ENCODE data around the gene EHMT1. TPM values are rescaled to one million over a fixed set of nuclear protein-coding genes. Genes with fewer than 3 reads are reported as not detected.

Gene EHMT1
- polyA plus RNA-seq, 3 donors, result 19.7 to 42.1 (median 40.3) TPM

DNA sequence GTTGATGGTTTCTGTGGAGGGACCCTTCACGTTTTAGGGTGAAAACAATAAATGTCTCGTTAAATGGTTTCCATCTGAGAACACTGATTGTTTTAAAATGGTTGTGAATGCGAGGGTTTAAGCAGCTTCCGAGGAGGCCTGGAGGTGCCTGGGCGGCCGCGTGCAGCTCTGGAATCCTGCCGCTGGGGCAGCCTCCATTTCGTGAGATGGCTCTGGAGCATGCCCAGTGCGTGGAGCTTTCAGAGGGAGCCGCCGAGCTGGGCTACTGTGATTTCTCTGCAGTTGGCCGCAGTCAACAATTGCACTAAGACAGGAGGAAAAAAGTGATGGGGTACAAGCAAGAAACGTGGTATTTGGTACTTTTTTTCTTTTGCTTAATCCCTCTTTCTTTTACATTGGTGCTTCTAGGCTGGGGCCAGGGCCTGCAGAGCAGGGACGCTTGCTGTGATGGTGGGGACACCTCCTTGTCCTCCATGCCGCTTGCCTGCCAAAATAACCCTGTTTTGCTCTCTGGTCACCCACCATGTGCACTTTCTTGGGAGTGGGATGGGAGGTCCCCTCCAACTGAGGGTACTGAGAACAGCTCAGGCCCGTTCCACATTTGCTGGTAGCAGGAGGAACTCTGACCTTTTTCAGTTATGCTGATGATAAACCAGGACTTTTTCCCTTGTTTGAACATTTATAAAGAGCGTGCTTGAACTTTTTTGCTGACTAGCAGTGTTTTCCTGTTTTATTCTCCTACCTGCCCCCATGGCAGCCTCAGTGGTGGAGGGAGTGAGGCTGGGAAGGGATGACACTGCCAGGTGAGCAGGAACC is 47.1 kb downstream of the EHMT1 start:
- WGBS, 3 donors, result 73 to 85% (median 80%) methylated on average over 18 of the region's 18 CpGs
- H3K27ac ChIP-seq (ENCODE audit: low read depth, low read length), result no peak overlapping the region

DNA sequence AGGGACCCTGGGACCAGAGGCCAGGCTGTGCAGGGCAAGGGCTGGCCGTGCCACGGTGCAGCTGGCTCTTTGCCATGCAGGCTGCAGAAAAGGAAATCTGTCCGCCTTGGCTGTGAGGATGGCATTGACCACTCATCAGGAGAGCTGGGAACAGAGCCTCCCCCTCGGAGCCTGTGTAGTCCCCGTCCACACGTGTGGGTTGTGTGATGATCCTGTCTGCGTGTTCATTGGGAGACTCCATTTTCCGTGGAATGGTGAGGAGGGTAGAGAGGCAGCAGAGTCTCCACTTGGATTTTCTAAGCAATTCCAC is 47.7 kb downstream of the EHMT1 start:
- no peak overlapping the region for H3K27ac ChIP-seq (ENCODE audit: low read depth, low read length)
- 41 to 63% (median 54%) methylated on average over 8 of the region's 8 CpGs for WGBS, 3 donors

DNA sequence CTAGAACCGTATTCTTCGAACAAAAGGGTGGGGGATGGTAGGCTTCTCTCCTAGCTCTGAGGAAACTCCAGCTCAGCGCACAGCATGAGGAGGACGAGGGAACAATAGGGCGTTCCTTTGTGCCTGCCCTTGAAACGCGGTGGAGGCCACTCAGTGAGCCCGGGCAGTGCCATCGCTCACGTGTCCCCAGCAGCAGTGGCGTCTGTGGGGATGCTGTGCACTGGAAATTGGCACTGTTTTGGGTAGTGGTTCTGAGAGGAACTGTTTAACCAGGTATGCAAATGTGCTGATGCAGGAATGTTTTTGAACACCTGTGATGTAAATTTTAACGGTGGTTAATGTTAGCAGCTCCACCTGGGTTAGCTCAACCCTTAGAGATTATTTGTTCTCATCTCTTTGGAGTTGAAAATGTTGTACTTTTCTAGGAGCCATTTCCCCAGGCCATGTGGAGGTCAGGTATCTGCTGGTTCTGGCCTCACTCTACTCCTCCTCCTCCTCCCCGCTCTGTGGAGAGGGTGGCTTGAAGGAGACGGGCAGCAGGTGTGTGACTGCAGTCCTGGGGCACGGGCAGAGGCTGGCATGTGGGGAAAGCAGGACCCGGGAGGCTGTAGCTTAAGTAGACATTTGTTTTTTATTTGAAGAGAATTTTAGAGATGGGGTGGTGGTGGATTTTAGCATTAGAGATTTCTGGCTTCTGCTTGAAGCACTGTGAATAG is 48.3 kb downstream of the EHMT1 start:
- 61 to 66% (median 62%) methylated on average over 16 of the region's 16 CpGs for WGBS, 3 donors

DNA sequence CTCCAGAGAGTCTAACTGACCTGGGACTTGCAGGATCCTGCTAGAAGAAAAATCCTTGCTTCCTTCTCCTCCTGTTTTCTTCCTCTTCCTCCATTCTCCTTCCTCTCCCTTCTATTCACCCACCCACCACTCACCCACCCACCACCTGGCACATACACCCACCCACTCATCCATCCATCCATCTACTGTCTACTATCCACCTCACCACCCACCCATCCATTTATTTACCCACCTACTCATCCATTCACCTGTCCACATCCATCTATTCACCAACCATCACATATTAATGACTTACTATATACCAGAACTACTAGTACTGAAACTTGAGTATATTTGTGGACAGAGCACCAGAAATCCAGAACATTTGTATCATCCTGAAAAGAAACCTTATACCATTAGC is 49.4 kb downstream of the EHMT1 start:
- H3K27ac ChIP-seq (ENCODE audit: low read depth, low read length), result no peak overlapping the region

More for the DNA sequence above, 48.3 kb downstream of the EHMT1 start:
- H3K27ac ChIP-seq (ENCODE audit: low read depth, low read length), result no peak overlapping the region

DNA sequence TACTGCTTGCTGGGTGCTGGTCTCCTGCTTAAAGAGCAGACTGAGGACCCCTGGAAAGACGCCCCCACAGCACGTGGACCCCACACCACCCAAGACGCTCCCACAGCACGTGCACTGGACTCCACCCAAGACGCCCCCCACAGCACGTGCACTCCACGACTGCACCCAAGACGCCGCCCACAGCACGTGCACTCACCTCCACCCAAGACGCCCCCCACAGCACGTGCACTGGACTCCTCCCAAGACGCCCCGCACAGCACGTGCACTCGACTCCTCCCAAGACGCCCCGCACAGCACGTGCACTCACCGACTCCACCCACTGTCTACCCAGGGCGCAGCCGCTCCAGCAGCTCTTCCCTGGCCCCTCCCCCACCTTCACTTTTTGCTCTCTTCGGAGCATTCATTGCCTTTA is 50.5 kb downstream of the EHMT1 start:
- H3K27ac ChIP-seq (ENCODE audit: low read depth, low read length), result no peak overlapping the region
- whole genome bisulfite sequencing, 3 donors, result 79 to 83% (median 80%) methylated on average over 23 of the region's 23 CpGs

DNA sequence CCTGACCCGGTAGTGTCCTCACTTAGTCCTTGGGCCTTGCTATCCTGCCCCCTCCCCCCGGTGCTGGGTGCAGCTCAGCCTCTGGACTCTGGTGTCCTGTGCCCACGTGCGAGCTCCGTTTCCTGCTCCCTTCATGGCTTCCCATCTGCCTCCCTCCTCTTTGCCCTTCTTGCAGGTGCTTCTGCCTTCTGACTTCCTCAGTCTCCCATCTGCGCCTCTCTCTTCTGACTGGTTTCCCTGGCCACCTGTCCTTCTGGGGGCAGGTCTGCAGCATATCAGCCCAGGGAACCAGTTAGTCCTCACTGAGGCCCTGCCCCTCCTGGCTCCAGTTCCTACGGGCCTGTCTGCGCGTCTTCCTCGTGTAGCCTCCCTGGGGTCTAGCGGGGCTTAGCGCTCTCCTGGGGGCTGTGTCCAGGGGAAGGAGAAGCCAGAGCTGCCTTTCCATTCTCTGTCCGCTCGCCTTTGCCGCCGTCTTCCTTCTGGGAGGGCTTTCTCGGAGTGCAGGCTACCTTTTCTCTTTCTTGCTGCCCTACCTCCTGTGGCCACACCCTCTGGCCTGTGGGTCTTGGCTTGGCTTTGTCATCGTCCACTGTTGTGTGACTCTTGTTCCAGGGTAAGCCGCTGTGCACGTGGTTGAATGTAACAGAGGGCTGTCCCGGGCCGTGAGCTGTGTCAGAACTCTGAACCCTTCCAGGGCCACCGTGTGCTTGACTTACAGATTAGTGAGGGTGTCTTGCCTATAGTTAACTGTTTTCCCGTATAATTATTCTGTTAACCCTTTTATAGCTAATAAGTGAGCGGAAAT is 51.8 kb downstream of the EHMT1 start:
- no peak overlapping the region for H3K27ac ChIP-seq (ENCODE audit: low read depth, low read length)

DNA sequence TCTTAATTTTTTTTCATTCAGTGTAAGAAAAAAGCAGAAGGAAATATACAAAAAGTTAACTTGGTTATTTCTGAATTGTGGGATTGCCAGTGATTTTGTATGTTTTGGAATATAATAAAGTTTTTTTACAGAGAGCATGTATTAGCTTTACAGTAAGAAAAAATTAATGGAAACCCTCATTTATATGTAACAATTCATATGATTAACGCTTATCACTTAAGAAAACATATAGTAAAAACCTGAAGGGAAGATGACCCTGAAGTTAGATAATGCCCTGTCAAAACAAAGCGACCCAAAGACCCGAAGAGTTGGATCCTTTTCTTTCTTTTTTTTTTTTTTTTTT is 52.4 kb downstream of the EHMT1 start:
- WGBS, 3 donors, result 66 to 95% (median 86%) methylated on average over 3 of the region's 3 CpGs
- no peak overlapping the region for H3K27ac ChIP-seq (ENCODE audit: low read depth, low read length)

More for the DNA sequence above, 51.8 kb downstream of the EHMT1 start:
- WGBS, 3 donors, result 27 to 48% (median 45%) methylated on average over 25 of the region's 25 CpGs

DNA sequence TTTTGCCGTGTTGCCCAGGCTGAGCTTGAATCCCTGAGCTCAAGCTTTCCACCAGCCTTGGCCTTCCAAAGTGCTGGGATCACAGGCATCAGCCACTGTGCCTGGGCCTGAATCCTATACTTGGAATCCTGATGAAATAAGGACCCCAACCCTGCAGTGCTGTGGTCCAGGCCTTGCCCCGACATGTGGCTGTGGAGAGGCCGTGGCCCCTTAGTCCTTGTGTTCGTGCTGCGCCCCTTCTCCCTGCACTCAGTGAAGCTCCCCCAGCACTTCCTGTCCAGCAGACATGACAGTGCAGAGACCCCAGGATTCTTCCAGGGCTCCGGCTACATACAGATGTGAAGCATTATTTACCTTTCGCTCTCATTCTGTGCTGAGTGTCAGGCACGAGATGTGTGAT is 52.9 kb downstream of the EHMT1 start:
- WGBS, 3 donors, result 92 to 95% (median 94%) methylated on average over 8 of the region's 8 CpGs
- no peak overlapping the region for H3K27ac ChIP-seq (ENCODE audit: low read depth, low read length)

DNA sequence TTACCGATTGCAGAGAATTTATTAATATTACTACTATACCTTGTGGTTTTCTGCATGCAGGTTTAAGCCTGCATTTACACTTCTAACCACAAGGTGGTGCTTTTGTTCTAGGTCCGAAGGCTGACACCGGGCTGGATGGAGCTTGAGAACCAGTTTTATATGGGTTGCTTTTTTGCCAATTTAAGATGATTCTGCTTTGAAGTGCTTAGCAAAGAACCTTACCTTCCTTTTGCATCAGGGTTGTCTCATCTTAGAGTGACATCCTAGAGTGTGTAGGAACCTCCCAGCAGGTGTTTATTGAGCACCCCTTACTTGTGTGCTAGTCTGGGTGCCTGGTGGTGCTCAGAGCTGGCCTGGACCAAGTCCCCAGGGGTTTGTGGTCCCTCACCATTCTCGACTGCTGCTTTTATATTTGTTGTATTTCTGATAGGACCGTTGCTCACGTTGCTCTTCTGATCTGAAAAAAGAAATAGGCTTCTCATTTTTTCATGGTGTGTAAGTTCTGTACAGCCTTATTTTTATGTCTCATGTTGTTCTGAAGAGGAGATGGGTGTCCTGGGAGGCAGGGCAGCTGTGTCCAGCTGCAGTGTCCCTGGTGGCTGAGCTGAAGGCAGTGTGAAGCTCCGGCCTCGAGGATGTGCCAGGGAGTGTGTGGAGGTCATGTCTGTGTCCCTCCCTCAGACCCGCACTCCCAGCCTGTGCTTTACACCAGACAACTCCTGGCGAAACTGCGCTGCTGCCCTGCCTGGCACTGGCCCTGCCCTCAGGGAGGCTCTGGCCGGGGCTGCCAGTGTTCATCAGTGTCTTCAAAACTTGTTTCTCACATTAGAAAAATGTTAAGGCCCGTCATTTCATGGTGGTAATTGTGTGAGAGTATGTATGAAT is 54.3 kb downstream of the EHMT1 start:
- 39 to 50% (median 46%) methylated on average over 13 of the region's 13 CpGs for whole genome bisulfite sequencing, 3 donors
- no peak overlapping the region for H3K27ac ChIP-seq (ENCODE audit: low read depth, low read length)

DNA sequence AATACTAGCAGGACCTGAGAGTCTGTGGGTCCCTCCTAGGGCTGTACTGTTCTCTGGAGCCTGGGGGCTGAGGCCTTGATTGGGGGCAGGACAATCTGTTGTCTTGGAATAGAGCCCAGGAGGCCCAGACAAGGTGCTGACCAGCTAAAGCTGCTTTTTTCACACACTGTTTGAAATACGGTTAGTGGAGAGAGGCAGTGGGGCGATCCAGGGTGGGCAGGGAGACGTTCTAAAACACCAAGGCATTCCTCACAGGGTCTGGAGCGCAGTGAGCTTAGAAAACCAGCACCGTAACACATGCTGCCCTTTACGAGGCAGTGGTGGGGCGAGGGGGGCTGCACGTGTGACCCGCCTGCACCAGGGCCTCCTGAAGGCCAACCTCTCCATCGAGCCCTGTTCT is 55.1 kb downstream of the EHMT1 start:
- H3K27ac ChIP-seq (ENCODE audit: low read depth, low read length), result no peak overlapping the region
- WGBS, 3 donors, result 47 to 76% (median 68%) methylated on average over 10 of the region's 10 CpGs

DNA sequence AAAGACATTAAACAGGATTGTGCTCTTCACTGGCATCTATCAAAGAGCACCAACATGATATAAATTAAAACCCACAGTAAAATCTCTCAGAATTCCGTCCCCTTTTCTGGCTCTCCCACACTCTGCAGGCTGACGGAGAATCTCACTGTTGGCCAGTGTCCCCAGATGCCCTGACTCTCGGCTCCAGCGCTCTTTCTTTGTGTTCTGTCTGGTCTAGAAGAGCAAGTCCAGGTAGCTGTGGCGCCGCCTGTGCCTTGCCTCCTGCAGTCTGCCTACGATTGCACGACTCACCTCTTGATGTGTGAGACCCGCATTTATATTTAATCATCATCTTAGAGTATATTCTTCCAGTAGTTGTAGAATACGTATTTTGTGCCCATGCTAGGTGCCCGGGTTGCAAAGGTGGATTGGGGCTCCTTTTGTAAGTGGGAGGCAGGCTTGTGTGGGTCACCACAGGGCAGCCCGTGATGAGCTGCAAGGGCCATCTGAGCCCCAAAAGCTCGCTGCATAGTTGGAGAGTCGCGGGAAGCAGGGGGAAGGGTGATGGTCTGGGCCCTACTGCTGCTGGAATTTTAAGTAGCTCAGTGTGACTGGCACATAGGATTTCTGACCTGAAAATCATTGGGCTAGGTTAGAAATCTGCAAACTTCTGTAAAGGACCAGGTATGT is 55.6 kb downstream of the EHMT1 start:
- WGBS, 3 donors, result 61 to 79% (median 70%) methylated on average over 15 of the region's 15 CpGs
- no peak overlapping the region for H3K27ac ChIP-seq (ENCODE audit: low read depth, low read length)

DNA sequence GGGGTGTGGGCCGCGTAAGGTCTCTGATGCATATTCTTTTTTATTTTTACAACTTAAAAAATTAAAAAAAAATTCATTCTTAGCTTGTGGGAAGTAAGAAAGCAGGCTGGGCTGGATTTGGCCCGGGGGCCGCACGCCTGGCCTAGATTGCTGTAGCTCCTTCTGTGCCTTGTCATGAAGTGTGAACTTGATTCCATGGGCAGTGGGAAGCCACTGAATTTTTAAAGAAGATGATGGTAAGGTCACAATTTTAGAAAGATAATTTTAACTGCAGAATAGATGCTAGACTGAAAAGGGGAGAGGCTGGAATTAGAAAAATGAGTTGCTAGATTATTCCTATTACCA is 56.1 kb downstream of the EHMT1 start:
- H3K27ac ChIP-seq (ENCODE audit: low read depth, low read length), result no peak overlapping the region
- WGBS, 3 donors, result 84 to 89% (median 84%) methylated on average over 5 of the region's 5 CpGs

DNA sequence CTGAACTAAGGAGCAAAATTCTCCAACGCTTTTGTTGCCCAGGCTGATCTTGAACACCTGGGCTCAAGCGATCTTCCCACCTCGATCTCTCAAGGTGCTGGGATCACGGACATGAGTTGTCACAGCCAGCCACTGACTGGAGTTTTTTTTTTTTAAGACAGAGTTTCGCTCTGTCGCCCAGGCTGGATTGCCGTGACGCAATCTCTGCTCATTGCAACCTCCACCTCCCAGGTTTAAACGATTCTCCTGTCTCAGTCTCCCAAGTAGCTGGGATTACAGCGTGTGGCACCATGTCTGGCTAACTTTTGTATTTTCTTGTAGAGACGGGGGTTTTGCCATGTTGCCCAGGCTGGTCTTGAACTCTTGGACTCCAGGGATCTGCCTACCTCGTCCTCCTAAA is 58.2 kb downstream of the EHMT1 start:
- no peak overlapping the region for H3K27ac ChIP-seq (ENCODE audit: low read depth, low read length)
- WGBS, 3 donors, result 85 to 93% (median 88%) methylated on average over 12 of the region's 12 CpGs

DNA sequence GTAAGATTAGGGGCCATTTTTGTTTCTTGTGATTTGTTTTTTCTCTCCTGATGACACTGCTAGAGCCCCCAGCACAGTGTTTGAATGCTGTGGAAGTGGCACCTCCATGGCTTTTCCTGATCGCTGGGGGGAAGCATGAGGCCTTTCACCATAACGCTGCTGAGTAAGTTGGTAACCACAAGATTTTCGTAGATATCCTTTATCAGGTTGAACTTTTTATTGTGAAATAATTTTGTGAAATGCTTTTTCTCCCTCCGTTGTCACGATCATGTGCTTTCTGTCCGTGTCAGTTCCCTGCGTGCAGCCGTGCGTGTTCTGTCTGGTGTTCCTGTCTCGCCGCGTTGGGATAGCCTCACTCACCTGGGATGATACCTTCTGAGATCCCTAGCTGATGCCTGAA is 59.4 kb downstream of the EHMT1 start:
- WGBS, 3 donors, result 63 to 91% (median 72%) methylated on average over 12 of the region's 12 CpGs
- no peak overlapping the region for H3K27ac ChIP-seq (ENCODE audit: low read depth, low read length)

DNA sequence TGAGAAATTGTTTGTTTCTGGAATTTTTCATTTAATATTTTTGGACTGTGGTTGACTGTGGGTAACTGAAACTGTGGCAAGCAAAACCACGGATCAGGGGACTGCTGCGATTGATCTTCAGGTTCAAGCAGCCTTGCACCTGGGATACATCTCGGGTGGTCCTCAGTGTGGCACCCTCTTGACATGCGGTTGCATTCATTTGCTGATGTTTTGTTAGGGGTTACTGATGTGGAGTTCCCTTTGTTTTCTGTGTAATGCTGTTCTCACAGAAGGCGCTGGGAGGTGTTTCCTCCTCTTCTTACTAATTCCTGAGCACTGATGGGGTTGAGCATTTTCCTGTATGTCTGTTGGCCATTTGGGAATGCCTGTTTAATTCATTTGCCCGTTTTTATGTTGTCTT is 60.4 kb downstream of the EHMT1 start:
- no peak overlapping the region for H3K27ac ChIP-seq (ENCODE audit: low read depth, low read length)
- 49 to 64% (median 61%) methylated on average over 6 of the region's 6 CpGs for WGBS, 3 donors

DNA sequence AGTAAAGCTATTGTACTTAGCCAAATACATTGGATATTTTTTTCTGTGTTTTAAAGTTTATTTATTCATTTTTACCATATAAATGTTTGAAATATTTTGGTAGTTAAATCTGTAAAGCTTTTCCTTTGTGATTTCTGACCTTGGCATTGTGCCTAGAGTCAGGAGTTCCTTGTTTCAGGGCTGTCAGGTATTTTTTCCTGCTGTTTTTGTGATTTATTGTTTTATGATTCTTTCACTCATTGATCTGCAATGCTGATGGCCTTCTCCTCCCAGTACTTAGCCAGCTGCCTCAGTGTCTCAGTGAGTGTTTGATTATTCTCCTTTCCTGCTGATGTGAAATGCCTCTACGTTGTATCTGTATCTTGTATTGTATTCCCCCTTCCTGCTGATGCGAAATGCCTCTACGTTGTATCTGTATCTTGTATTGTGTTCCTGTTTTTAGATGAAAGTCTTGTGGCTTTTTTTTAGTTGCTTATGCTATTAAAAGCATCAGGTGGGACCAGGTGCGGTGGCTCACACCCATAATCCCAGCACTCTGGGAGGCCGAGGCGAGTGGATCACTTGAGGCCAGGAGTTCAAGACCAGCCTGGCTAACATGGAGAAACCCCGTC is 61.0 kb downstream of the EHMT1 start:
- 78 to 81% (median 80%) methylated on average over 7 of the region's 7 CpGs for WGBS, 3 donors
- no peak overlapping the region for H3K27ac ChIP-seq (ENCODE audit: low read depth, low read length)

DNA sequence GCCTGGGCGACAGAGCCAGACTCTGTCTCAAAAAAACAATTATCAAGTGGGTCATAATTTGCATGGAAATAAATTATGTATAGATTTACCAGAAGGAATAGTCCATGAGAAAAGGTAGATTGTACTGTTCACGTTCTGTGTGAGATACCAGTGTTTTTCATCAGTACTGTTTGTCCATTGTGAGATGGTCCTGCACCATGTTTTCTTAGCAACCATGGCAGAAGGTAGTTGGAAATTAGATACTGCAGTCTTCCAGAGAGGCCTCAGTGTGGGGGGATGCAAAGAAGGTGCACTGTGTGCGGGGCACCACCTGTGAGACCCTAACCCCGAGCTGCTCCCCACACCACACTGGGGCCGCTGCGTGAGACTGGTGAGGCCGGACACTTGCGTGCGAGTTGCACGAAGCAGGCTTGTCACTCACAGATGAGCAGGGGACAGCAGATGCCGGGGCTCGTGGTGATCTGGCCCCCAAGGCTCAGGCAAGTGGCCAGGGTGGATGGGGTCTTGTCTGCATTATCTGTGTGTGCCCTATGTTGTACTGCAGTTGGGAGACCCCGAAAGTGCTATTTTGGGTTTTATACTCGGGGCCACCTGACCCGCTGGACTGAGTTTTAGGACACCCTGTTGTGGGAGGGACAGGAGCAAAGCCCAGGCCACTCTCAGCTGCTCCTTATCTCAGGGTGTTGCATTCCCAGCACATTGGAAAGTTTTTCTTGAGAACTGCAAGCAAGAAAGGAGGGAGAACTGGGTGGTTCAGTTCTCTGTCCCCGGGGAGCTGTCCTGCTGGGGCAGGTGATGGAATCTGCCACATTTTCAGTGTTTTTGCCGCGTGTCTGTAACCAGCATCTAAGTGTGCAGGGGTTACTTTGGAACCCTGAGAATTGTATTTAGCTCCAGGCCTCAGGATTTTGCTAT is 61.9 kb downstream of the EHMT1 start:
- 68 to 91% (median 89%) methylated on average over 18 of the region's 18 CpGs for WGBS, 3 donors
- no peak overlapping the region for H3K27ac ChIP-seq (ENCODE audit: low read depth, low read length)
